H1 (cell line): ENCODE results near the gene BIN1.

ENCODE experiments used
- ATF2 ChIP-seq: IDR thresholded peaks from 2 replicates; pipeline ENCODE4 v1.6.1; 2012; ENCODE audit warnings: low read length, inconsistent platforms
- CTCF ChIP-seq, 3 experiments: IDR thresholded peaks; 1 replicate in 2 of 3; 2 replicates in 1 of 3; pipeline versions ENCODE4 v1.5.1 to v1.6.1; 2011; ENCODE audit warnings: low read length in 3 of 3, mild to moderate bottlenecking in 3 of 3, inconsistent platforms in 2 of 3, low read depth in 1 of 3, moderate library complexity in 1 of 3; ENCODE audit not compliant: insufficient read depth in 1 of 3; ENCODE audit errors: control extremely low read depth in 1 of 3
- E2F6 ChIP-seq: IDR thresholded peaks from 2 replicates; pipeline ENCODE4 v1.6.1; 2012; ENCODE audit warnings: inconsistent platforms
- EZH2 ChIP-seq: fragments of 200-600 bp; sonication (generic); IDR thresholded peaks from 2 replicates; pipeline ENCODE4 v1.7.1; 2012; ENCODE audit warnings: low read depth, mild to moderate bottlenecking, moderate library complexity, low read length, inconsistent platforms; ENCODE audit not compliant: severe bottlenecking
- FOSL1 ChIP-seq: IDR thresholded peaks from 2 replicates; pipeline ENCODE4 v1.6.1; 2011; ENCODE audit warnings: mild to moderate bottlenecking, low read depth, low read length, moderate library complexity; ENCODE audit not compliant: insufficient read depth
- JUN ChIP-seq: IDR thresholded peaks from 2 replicates; pipeline ENCODE4 v1.6.1; 2011; ENCODE audit warnings: low read depth, mild to moderate bottlenecking, improper control_type of control experiment, low read length
- JUND ChIP-seq: IDR thresholded peaks from 2 replicates; pipeline ENCODE4 v1.6.1; 2011; ENCODE audit warnings: mild to moderate bottlenecking, improper control_type of control experiment, low read length
- NANOG ChIP-seq: IDR thresholded peaks from 2 replicates; pipeline ENCODE4 v1.6.1; 2011; ENCODE audit warnings: low read length, low read depth, mild to moderate bottlenecking, inconsistent platforms; ENCODE audit not compliant: insufficient read depth, poor library complexity, severe bottlenecking
- NRF1 ChIP-seq: IDR thresholded peaks from 2 replicates; pipeline ENCODE4 v1.6.1; 2011; ENCODE audit warnings: mild to moderate bottlenecking, low read depth, low read length, improper control_type of control experiment
- POLR2A ChIP-seq, 2 experiments: IDR thresholded peaks; 1 replicate in 1 of 2; 2 replicates in 1 of 2; pipeline ENCODE4 v1.6.1; 2011; ENCODE audit warnings: low read depth in 2 of 2, low read length in 2 of 2, mild to moderate bottlenecking in 2 of 2; ENCODE audit errors: control extremely low read depth in 1 of 2
- RAD21 ChIP-seq, 2 experiments: IDR thresholded peaks in 1 of 2; conservative IDR thresholded peaks in 1 of 2; 2 replicates each; pipeline ENCODE4 v1.6.1; 2011; ENCODE audit warnings: low read depth in 2 of 2, low read length in 2 of 2, improper control_type of control experiment in 1 of 2, inconsistent platforms in 1 of 2, mild to moderate bottlenecking in 1 of 2, moderate library complexity in 1 of 2
- SP1 ChIP-seq: IDR thresholded peaks from 2 replicates; pipeline ENCODE4 v1.6.1; 2011; ENCODE audit warnings: low read depth, low read length
- SP2 ChIP-seq: IDR thresholded peaks from 2 replicates; pipeline ENCODE4 v1.6.1; 2012; ENCODE audit warnings: mild to moderate bottlenecking, low read length, inconsistent platforms
- TAF1 ChIP-seq: IDR thresholded peaks from 2 replicates; pipeline ENCODE4 v1.6.1; 2011; ENCODE audit warnings: mild to moderate bottlenecking, low read depth, low read length

- no peak for TF ChIP-seq E2F6
- TF ChIP-seq CTCF (IDR thresholded peaks at IDR 0.05; ENCODE audit: control extremely low read depth in 1 of 3, insufficient read depth in 1 of 3, low read depth in 1 of 3, low read length in 3 of 3): no peak
- no peak for TF ChIP-seq SP1
- TF ChIP-seq ATF2: no peak
- no peak for TF ChIP-seq JUND
- TF ChIP-seq TAF1: no peak
- no peak for TF ChIP-seq NANOG
- TF ChIP-seq RAD21 (IDR thresholded peaks at IDR 0.05 in 1 of 2, conservative IDR thresholded peaks at IDR 0.05 in 1 of 2; ENCODE audit: low read depth in 2 of 2, low read length in 2 of 2): no peak
- TF ChIP-seq POLR2A (IDR thresholded peaks at IDR 0.05; ENCODE audit: control extremely low read depth in 1 of 2, low read depth in 2 of 2, low read length in 2 of 2): no peak
- TF ChIP-seq FOSL1: no peak
- TF ChIP-seq JUN: no peak
- no peak for TF ChIP-seq SP2
- no peak for TF ChIP-seq NRF1
- no peak for TF ChIP-seq EZH2
Measured at GRCh38 chr2:127017548-127017947, 89.4 kb downstream of the BIN1 start.
